Activated CD8-positive, alpha-beta memory T cell treated with anti-CD3 and anti-CD28 coated beads, Interleukin-2, amount 50 U/mL, for 1 hour (primary cell): Measurements from ENCODE around the gene APOC4.
"Not testable (repeated sequence)": the region's sequence is repeated elsewhere in the genome, so short reads cannot be mapped to it uniquely, and the experiment has no call there.

Source experiments
- DNase-seq: peaks from one replicate; pipeline ENCODE4 v3.0.0-alpha.2; 2020; ENCODE audit errors: extremely low read depth

Gene APOC4

DNA sequence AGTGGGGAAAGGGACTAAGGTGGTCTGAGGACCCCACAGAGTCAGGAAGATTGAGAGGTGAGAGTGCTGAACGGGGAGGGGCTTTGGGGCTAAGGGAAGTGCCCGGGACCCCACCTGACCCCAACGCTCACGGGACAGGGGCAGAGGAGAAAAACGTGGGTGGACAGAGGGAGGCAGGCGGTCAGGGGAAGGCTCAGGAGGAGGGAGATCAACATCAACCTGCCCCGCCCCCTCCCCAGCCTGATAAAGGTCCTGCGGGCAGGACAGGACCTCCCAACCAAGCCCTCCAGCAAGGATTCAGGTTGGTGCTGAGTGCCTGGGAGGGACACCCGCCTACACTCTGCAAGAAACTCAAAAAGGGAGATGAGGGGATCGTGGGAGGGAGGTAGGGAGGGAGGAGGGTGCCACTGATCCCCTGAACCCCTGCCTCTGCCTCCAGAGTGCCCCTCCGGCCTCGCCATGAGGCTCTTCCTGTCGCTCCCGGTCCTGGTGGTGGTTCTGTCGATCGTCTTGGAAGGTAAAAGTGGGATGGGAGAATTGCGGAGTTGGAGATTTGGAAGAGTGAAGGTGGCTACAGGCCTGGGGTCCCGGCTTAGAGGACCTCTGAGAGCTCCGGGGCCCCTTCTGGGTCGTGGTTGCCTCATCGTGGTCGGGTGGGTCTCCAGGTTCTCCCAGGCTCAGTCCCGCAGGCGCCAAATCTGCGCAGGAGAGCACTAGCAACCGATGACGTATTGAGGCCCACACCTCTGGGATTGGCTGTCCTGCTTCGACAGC is 27.4 kb upstream of the APOC4 start, which contains the start of gene APOC1:
TSS of gene APOC1 (plus strand) at position 176 of the 774 bp plus-strand sequence. CDS start at position 460, 284 bp downstream.
- peak; percentile 40 for DNase-seq

DNA sequence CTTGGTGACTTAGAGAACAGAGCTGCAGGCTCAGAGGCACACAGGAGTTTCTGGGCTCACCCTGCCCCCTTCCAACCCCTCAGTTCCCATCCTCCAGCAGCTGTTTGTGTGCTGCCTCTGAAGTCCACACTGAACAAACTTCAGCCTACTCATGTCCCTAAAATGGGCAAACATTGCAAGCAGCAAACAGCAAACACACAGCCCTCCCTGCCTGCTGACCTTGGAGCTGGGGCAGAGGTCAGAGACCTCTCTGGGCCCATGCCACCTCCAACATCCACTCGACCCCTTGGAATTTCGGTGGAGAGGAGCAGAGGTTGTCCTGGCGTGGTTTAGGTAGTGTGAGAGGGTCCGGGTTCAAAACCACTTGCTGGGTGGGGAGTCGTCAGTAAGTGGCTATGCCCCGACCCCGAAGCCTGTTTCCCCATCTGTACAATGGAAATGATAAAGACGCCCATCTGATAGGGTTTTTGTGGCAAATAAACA is 17.8 kb upstream of the APOC4 start:
- no peak for DNase-seq

DNA sequence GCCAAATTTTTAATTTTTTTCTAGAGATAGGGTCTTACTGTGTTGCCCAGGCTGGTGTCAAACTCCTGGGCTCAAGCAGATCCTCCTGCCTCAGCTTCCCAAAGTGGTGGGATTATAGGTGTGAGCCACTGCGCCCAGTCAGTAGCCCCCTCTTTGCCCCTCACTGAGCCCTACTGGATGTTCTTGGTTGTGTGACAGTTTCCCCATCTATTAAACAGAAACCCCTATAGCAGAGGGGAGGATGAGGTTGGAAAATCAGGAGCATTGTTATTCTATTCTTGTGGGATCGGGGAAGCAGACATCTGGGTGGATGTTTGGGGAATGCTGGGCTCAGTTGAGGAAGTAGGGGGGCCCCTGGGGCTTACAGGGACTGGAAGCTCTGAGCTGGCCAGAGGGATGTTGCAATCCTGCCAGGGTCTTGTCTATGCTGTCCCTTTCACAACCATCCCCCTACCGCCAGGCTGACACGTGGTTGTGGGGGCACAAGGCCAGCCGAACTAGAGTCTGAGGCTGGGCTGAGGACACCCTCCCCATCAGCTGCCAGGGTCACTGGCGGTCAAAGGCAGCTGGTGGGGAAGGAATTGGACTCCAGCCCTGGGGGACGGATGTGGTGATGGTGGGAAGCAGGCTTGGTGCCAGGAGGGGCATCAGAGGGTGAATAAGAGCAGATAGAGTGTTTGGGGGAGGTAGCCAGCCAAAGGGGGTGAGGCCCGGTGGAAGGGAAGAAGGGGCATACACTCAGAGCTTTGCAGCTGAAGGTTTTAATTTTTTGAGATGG is 16.7 kb upstream of the APOC4 start:
- DNase-seq, result no peak

DNA sequence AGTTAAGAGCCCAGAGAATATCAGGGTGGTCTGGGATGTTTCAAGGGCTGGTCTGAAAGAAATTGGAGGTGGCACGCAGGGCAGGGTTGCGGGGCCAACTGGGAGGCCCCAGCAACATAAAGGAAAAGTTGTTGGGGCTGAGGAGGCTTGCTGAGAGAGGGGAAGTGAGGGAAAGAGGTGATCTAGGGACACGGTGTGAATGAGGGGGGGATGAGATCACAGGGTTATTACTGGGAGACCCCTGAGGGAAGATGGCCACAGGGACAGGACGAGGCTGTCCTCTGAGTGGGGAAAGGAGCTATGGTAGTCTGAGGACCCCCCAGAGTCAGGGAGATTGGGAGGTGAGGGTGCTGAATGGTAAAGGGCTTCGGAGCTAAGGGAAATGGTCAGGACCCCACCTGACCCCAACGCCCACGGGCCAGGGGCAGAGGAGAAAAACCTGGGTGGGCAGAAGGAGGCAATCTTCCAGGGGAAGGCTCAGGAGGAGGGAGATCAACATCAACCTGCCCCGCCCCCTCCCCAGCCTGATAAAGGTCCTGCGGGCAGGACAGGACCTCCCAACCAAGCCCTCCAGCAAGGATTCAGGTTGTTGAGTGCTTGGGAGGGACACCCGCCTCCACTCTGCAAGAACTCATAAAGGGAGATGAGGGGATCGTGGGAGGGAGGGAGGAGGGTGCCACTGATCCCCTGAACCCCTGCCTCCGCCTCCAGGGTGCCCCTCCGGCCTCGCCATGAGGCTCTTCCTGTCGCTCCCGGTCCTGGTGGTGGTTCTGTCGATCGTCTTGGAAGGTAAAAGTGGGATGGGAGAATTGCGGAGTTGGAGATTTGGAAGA is 15.6 kb upstream of the APOC4 start:
- DNase-seq, result not testable (repeated sequence)

DNA sequence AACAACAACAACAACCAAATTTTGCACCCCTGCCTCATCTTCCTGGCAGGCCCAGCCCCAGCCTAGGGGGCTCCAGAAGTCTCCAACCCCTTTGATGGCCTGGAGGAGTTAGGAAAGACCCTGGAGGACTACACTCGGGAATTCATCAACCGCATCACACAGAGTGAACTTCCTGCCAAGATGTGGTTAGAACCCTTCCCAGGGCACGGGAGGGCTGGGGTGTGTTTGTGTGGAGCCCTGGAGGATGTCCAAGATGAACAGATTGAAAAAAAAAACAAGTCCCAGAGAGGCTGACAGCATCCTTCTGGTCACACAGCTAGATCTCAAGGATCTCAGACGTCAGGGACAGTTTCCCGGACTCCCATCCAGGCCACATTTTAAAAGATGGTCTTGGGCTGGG is 14.3 kb upstream of the APOC4 start:
- no peak for DNase-seq

DNA sequence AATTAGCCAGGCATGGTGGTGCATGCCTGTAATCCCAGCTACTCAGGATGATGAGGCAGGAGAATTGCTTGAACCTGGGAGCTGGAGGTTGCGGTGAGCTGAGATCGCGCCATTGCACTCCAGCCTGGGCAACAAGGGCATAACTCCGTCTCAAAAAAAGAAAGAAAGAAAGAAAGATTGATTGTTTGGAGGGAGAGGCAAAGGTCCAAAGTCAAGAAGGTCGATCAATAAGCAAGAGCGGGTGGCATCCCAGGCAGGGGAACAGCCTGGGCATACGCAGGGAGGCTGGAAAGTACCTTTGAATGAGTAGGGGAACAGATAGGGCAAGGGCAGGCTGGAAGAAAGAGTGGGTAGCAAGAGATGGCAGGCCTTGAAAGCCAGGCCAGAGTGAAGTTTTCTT is 11.9 kb upstream of the APOC4 start:
- DNase-seq, result no peak

DNA sequence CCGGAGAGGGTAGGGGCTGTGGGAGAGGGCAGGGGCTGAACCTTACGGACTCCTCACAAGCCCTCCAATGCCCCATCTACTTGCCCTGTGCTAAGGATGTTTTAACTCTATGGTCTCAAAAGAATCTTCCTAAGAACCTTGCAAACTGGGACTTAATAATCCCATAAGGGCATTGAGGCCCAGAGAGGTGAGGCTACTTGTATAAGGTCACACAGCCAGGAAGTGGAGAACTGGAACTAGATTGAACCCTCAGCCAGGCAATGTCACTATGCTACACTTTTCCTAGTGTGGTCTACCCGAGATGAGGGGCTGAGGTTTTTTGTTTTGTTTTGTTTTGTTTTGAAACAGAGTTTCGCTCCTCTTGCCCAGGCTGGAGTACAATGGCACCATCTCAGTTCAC is 10.5 kb upstream of the APOC4 start:
- DNase-seq, result no peak

DNA sequence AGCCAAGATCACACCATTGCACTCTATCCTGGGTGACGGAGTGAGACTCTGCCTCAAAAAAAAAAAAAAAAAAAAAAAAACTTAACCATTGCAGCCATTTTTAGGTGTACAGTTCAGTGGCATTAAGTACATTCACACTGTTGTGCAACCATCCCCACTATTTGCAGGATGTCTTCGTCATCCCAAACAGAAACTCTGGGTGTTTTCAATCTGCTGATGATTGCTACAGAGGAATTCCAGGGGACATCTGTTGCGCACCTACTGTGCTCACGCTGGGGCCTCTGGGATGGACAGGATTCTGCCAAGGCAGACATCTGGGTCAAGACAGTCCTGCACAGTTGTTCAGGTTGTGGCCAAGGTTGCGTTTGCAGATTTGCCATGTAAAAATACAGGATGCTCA is 2.4 kb upstream of the APOC4 start:
- no peak for DNase-seq

DNA sequence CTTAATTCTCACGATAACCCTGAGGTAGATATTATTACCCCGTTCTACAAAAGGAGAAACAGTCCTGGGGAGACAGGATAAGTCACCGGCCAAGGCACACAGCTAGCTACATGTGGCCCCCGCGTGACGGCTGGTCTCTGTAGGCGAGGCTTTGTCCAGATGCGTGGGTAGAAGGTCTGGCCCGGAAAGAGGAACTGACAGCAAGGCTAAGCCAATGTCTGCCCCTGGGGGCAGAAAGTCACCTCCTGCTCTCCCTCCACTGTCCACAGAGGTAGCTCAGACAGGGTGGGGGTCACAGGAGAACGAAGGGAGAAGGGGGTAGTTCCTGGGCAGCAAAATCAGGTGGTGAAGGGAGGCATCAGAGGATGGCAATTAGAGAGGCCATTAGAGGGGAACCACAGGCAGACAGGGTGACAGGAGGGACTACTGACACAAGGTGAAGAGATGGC is 1.8 kb downstream of the APOC4 start:
- DNase-seq, result no peak

DNA sequence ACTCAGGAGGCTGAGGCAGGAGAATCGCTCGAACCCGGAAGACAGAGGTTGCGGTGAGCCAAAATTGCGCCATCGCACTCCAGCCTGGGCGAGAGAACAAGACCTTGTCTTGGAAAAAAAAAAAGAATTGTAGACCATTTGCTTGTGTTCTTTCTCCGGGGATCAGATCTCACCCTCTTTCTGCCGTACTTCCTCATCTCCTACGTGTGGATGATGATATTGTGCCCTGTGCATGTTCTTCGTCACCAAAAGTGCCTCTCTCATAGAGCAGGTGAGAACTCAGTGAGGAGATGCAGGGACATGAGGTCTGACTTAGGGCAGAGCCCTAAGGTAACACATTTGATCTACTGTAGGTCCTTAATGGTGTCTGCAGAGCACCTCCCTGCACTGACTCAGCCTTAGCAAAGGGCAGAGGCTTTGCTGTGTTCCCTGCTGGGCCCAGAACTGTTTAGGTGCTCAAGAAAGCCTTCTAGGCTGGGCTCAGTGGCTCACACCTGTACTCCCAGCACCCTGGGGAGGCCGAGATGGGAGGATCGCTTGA is 5.1 kb downstream of the APOC4 start:
- DNase-seq, result no peak

DNA sequence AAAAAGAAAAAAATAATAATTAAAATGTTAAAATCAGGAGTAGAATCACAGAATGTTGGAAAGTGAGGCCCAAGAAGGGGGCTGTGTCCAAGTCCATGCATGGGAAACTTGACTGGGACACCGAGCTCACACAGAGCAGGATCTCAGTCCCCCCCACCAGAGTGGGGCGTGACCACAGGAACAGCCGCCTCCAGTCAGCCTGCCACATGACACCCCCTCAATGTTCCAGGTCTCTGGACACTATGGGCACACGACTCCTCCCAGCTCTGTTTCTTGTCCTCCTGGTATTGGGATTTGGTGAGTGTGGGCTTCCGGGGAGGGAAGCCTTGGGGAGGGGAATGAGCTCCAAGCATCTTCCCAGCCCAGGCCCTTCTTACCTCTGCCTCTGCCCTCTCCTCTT is 6.2 kb downstream of the APOC4 start:
- DNase-seq, result no peak

DNA sequence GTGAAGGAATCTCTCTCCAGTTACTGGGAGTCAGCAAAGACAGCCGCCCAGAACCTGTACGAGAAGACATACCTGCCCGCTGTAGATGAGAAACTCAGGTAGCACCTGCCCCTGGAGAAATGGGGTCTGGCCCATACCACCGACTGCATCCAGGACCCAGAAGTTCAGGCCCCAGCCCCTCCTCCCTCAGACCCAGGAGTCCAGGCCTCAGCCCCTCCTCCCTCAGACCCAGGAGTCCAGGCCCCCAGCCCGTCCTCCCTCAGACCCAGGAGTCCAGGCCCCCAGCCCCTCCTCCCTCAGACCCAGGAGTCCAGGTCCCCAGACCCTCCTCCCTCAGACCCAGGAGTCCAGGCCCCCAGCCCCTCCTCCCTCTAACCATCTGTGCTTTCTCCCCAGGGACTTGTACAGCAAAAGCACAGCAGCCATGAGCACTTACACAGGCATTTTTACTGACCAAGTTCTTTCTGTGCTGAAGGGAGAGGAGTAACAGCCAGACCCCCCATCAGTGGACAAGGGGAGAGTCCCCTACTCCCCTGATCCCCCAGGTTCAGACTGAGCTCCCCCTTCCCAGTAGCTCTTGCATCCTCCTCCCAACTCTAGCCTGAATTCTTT is 6.8 kb downstream of the APOC4 start:
- DNase-seq, result no peak

DNA sequence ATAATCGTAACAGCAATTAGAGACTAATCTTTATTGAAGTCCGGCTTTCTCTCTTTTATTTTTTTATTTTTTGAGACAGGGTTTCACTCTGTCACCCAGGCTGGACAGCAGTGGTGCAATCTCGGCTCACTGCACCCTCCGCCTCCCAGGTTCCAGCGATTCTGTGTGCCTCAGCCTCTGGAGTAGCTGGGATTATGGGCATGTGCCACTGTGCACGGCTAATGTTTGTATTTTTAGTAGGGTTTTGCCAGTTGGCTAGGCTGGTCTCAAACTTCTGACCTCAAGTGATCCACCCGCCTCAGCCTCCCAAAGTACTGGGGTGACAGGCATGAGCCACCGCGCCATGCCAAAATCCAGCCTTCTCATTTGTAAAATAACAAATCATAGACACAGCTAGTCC is 7.5 kb downstream of the APOC4 start:
- DNase-seq, result no peak

DNA sequence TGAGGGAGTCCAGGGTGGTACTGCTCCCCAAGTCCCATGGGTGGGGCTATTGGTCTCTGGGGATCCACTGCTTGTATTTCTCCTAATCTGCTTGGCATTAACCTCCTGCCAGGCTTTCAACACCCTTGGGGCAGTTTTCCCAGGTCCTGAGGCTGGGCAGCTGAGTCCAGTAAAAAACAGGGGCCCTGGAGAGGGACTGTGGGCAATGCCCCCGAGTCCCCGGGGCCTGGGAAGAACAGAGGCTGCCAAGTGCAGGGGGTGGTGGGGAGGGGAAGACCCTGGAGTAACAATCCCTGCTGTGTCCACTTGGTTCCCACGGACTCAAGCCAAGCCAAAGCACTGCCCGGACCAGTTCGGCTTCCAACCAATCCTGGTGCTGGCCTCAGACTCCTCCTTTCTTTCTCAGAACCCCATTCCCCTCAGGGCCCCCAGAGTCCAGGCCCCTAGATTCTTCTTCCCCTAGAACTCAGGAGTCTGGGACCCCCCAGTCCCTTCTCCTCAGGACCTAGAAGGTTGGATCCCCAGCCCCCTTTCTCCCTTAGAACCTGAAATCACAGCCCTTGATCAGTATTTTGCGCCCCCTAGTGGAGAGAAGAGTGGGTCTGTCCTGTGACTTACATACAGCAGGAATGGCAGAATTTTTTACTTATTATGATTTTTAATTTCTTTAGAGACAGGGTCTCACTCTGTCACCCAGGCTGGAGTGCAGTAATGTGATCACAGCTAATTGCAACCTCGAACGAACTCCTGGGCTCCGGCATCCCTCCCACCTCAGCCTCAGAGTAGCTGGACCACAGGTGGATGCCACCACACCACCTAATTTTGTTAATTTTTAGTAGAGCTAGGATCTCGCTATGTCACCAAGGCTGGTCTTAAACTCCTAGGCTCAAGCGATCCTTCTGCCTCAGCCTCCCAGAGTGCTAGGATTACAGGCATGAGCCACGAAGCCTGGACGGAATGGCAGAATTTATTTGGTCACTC is 9.4 kb downstream of the APOC4 start:
- peak; percentile 48 for DNase-seq

DNA sequence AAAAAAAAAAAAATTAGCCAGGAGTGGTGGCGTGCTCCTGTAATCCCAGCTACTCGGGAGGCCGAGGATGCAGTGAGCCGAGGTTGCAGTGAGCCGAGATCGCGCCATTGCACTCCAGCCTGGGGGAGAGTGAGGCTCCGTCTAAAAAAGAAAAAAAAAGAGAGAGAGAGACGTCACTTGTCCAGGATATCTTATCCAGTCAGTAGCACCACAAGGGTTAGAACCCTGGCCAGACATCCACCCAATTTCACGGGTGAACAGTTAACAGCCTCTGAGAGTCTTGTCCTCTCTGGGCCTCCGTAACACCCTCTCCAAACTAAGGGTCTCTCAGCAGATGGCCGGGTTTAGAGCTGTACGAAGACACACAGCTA is 12.2 kb downstream of the APOC4 start:
- DNase-seq, result no peak

DNA sequence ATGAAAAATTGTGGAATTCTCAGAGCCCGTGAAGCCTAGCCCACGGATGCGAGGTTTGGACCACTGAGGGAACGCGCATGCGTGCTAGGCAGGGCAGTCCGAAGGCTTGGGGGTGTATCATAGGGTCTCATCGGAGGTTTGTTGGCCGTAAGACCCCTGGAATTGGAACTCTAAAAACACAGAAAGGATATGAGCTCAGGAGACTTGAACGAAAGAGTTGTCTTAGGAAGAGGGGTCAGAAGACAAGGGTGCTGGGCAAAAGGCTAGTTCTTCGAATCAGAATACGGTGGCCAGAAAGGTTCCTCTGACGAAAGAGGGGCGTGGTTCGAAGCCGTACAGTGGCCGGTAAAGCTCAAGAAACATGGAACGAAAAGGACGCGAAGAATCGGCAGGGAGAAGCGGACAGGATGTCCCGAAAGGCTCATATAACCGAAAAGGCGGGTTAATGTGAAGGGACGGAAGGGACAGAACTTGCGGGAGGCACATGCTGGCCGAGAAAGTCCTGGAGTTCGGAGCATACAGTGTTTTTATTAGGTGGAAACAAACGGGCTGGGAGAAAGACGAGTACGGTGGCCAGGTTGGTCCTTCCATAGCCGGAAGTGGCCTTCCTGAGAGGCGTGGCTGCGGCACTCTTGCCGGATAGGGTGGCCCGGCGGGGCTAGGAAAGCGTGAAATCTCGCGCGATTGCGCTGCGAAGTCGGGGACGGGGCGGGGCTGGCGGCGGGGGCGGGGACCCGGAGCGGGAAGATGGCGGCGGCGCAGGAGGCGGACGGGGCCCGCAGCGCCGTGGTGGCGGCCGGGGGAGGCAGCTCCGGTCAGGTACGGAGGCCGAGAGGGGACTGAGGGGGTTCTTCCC is 12.8 kb downstream of the APOC4 start, which contains the start of gene CLPTM1:
TSS of gene CLPTM1 (plus strand) at position 732 of the 856 bp plus-strand sequence. CDS start at position 748, 16 bp downstream.
- peak; percentile 91 for DNase-seq

DNA sequence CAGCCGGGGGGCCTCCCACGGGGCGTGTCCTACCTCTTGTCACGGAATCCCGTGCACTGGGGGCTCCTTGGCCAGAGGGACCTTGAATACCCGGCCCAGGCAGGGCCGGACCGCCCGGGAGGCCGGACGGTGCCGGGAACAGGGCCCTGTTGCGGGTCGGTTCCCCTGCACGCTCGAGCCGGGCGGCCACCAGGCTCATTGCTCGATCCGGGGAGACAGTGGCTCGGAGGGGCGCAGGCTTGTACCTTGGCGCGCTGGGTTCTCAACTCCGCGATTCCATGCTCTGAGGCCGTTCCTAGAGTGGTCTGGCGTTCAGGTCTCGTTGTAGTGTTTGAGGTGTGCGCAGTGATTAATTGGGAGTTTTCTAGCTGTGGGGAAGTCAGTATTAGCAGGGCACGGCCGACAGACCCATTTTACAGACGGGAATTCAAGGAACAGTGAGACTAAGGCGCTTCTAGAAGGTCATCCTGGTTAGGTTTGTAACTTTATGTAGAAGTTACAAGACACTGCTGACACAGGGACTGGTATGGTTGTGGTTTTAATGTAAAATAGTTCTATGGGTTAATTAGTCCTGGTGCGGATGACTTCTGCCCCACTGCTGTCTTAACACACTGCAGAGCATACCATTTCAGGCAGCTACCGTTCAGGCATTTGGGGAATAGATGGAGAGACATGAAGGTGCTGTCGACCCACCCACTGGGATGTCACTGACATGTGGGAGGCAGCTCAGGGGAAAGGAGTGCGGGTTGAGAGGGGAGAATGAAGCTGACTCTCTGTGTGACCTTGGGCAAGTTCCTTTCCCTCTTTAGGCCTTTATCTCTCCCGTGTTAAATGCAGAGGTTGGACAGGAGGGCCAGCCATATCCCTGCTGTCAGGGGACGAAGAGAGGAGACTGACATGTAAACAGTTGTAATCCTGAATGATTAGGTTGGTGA is 13.7 kb downstream of the APOC4 start:
- DNase-seq, result no peak

DNA sequence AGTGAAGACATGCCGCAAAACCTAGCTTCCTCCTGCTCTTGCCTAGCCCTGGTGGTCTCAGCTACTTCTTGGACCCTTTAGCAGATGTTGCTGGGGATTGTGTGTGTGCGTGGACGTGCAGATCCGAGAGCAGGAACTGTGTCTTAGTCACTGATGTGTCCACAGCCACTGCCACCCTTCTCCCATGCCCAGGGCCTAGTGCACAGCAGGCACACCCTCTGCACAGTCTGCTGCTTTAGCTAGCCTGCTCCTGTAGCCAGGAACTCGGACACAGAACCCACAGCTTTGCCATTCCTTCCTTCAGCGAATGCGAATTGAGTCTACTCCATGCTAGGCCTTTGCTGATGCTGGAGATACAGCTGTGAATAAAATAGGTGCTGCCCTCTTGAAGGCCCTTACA is 15.5 kb downstream of the APOC4 start:
- no peak for DNase-seq
